ENCODE results near the gene SLC39A7. TPM values are rescaled to one million over a fixed set of nuclear protein-coding genes. Genes with fewer than 3 reads are reported as not detected.

SLC39A7 gene
- total RNA-seq, 2 donors from 2014 or later = 56.1 to 58.3 TPM

DNA sequence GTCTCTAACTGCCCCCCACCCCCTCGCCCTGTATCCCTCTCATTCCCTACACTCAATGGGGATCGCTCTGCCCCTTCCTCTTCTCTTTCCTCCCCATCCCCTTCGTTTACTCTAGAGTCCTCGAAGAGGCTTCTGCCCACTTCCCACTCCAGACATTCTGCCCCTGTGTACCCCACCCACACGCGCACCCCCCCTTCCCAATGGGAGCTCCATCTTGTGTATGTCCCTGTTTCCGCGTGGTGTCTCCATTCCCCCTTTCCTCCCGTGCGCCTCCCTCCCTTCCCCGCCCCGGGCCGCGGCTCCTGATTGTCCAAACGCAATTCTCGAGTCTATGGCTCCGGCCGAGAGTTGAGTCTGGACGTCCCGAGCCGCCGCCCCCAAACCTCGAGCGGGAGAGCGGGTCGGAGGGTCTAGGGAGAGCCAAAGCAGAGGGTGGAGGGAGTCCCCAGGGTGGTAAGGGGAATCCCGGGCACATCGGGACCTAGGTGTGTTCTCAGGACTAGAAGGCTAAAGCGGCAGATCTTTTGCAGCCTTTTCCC is 7.0 kb downstream of the SLC39A7 start:
- H3K27me3 Mint-ChIP-seq (ENCODE audit: low read depth) = peaks cover 3% of the 10 kb centered on the region
- no peaks in the 10 kb centered on the region for H3K9me3 Mint-ChIP-seq
- H3K27ac Mint-ChIP-seq = peak overlapping the region; percentile 90
- H3K4me1 Mint-ChIP-seq (ENCODE audit: low read depth) = peaks cover 60% of the 10 kb centered on the region
- ATAC-seq (replicated peaks in 1 of 2) = no peak
- peak in 1 of 2 donors; percentile 38 for DNase-seq
- peak overlapping the region; percentile 92 for H3K4me3 Mint-ChIP-seq
- H3K36me3 Mint-ChIP-seq (ENCODE audit: insufficient read depth in 2 of 2) = peaks cover 12 to 21% of the 10 kb centered on the region in 2 donors

DNA sequence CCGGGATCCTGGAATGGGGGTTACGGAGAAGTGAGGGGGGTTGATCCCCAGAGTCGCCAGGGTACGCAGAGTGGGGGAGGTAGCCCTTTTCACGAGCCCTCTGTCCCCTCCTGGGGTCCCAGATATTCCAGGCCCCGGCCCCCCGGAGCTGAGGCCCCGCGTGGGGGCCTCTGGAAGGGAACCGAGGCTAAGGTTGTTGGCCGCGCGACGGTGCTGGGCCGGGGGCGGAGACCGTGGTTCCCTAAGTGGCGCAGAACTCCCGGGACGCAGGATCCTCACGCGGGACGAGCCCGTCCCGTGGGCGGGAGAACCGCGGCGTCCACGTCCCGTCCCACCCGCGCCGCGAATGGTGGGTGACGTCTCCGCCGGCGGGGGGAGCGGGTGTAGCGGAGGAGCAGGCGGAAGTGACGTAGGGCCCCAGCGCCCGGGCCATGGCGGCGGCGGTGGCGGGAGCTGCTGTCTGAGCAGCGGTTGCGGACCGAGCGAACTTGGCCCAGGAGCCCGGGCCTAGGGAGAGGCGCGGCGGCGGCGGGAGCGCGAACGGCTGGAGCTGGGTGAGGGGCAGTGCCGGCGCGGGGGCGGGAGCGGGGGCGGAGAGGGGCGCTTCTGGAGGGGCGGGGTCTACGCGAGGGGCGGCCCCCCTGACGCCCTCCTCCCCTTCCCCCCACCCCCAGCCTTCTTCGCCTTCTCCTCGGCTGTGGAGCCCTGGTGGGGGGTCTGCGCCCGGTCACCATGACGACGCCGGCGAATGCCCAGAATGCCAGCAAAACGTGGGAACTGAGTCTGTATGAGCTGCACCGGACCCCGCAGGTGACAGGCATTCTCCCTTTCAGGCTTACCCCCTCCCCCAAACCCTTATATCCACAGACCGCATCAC is 7.7 kb downstream of the SLC39A7 start, which contains the start of gene RING1:
Gene RING1 (plus strand): TSS at position 410 of the 877 bp plus-strand sequence. CDS start 323 bp downstream, at position 733.
- DNase-seq (peak; percentile 87 to 92), ATAC-seq (replicated peaks in 1 of 2) (peak; percentile 33 to 45)
- H3K4me3 Mint-ChIP-seq = peak within 1 kb of the TSS; percentile 92
- peaks cover 10% of the 10 kb centered on the region for H3K27me3 Mint-ChIP-seq (ENCODE audit: low read depth)
- no peaks in the 10 kb centered on the region for H3K9me3 Mint-ChIP-seq
- H3K27ac Mint-ChIP-seq = peak within 1 kb of the TSS; percentile 93
- H3K4me1 Mint-ChIP-seq (ENCODE audit: low read depth) = peaks cover 60% of the 10 kb centered on the region
- H3K36me3 Mint-ChIP-seq (ENCODE audit: insufficient read depth in 2 of 2) = peaks cover 5 to 14% of the 10 kb centered on the region in 2 donors

DNA sequence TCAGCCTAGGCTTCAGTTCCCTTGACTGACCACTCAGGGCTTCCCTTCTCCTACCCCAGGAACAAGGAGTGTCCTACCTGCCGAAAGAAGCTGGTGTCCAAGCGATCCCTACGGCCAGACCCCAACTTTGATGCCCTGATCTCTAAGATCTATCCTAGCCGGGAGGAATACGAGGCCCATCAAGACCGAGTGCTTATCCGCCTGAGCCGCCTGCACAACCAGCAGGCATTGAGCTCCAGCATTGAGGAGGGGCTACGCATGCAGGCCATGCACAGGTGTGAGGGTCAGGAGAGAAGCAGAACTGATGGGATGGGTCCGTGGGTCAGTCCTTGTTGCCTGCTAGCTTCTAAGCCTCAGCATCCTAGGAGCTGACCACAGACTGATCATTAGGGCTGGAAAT is 9.2 kb downstream of the SLC39A7 start:
- peaks cover 24% of the 10 kb centered on the region for H3K27me3 Mint-ChIP-seq (ENCODE audit: low read depth)
- peaks cover 5 to 11% of the 10 kb centered on the region in 2 donors for H3K36me3 Mint-ChIP-seq (ENCODE audit: insufficient read depth in 2 of 2)
- peak overlapping the region; percentile 92 for H3K4me3 Mint-ChIP-seq
- no peak for DNase-seq
- H3K9me3 Mint-ChIP-seq = no peaks in the 10 kb centered on the region
- H3K27ac Mint-ChIP-seq = no peak overlapping the region
- no peak for ATAC-seq (replicated peaks in 1 of 2)
- H3K4me1 Mint-ChIP-seq (ENCODE audit: low read depth) = peaks cover 59% of the 10 kb centered on the region

DNA sequence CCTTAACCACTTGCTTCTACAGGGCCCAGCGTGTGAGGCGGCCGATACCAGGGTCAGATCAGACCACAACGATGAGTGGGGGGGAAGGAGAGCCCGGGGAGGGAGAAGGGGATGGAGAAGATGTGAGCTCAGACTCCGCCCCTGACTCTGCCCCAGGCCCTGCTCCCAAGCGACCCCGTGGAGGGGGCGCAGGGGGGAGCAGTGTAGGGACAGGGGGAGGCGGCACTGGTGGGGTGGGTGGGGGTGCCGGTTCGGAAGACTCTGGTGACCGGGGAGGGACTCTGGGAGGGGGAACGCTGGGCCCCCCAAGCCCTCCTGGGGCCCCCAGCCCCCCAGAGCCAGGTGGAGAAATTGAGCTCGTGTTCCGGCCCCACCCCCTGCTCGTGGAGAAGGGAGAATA is 10.5 kb downstream of the SLC39A7 start:
- peaks cover 52% of the 10 kb centered on the region for H3K4me1 Mint-ChIP-seq (ENCODE audit: low read depth)

DNA sequence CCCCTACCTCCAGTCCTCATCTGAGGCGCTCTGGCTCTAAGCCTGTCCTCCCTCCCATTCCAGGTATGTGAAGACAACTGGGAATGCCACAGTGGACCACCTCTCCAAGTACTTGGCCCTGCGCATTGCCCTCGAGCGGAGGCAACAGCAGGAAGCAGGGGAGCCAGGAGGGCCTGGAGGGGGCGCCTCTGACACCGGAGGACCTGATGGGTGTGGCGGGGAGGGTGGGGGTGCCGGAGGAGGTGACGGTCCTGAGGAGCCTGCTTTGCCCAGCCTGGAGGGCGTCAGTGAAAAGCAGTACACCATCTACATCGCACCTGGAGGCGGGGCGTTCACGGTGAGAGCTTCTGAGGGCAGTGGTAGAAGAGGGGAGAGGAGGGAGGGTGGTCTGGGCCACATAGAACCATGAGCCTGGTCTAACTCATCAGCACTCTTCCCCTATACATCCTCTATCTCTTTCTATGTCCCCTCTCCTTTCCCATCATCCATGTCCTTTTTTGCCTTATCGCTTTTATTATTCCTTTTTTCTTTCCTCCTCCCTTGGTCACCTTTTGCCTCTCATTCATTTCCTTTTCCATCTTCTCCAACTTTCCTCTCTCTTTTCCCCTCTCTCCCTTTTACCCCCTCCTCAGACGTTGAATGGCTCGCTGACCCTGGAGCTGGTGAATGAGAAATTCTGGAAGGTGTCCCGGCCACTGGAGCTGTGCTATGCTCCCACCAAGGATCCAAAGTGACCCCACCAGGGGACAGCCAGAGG is 11.2 kb downstream of the SLC39A7 start:
- ATAC-seq (replicated peaks in 1 of 2) = no peak
- Mint-ChIP-seq H3K9me3 (no peaks in the 10 kb centered on the region), H3K27ac (no peak overlapping the region)

More for the DNA sequence above, 10.5 kb downstream of the SLC39A7 start:
- no peak overlapping the region for H3K4me3 Mint-ChIP-seq
- peaks cover 4 to 11% of the 10 kb centered on the region in 2 donors for H3K36me3 Mint-ChIP-seq (ENCODE audit: insufficient read depth in 2 of 2)
- DNase-seq (no peak), ATAC-seq (replicated peaks in 1 of 2) (no peak)
- no peaks in the 10 kb centered on the region for H3K9me3 Mint-ChIP-seq
- no peak overlapping the region for H3K27ac Mint-ChIP-seq
- H3K27me3 Mint-ChIP-seq (ENCODE audit: low read depth) = peaks cover 30% of the 10 kb centered on the region

DNA sequence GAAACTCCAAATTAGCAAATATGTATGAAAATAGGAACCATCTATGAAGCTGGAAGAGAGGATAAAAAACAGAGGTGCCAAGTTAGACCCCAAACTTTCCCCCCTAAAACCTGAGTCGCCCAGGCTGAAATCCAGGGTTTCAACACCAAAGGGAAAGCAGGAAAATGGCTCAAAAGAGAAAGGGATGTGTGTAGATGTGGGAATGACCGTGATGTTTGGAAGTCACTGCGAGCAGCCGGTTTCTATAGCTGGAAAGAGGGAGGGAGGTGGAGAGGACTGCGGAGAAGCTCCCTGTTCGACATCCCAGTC is 12.1 kb downstream of the SLC39A7 start:
- DNase-seq = no peak
- H3K9me3 Mint-ChIP-seq = no peaks in the 10 kb centered on the region
- H3K4me1 Mint-ChIP-seq (ENCODE audit: low read depth) = peaks cover 48% of the 10 kb centered on the region
- H3K36me3 Mint-ChIP-seq (ENCODE audit: insufficient read depth in 2 of 2) = peaks cover 4 to 12% of the 10 kb centered on the region in 2 donors
- H3K27me3 Mint-ChIP-seq (ENCODE audit: low read depth) = peaks cover 32% of the 10 kb centered on the region
- no peak overlapping the region for H3K27ac Mint-ChIP-seq
- peak overlapping the region; percentile 81 to 88 for H3K4me3 Mint-ChIP-seq
- no peak for ATAC-seq (replicated peaks in 1 of 2)

More for the DNA sequence above, 11.2 kb downstream of the SLC39A7 start:
- H3K4me1 Mint-ChIP-seq (ENCODE audit: low read depth) = peaks cover 45% of the 10 kb centered on the region
- no peak for DNase-seq
- no peak overlapping the region for H3K4me3 Mint-ChIP-seq
- H3K36me3 Mint-ChIP-seq (ENCODE audit: insufficient read depth in 2 of 2) = peaks cover 4 to 11% of the 10 kb centered on the region in 2 donors
- peaks cover 30% of the 10 kb centered on the region for H3K27me3 Mint-ChIP-seq (ENCODE audit: low read depth)

DNA sequence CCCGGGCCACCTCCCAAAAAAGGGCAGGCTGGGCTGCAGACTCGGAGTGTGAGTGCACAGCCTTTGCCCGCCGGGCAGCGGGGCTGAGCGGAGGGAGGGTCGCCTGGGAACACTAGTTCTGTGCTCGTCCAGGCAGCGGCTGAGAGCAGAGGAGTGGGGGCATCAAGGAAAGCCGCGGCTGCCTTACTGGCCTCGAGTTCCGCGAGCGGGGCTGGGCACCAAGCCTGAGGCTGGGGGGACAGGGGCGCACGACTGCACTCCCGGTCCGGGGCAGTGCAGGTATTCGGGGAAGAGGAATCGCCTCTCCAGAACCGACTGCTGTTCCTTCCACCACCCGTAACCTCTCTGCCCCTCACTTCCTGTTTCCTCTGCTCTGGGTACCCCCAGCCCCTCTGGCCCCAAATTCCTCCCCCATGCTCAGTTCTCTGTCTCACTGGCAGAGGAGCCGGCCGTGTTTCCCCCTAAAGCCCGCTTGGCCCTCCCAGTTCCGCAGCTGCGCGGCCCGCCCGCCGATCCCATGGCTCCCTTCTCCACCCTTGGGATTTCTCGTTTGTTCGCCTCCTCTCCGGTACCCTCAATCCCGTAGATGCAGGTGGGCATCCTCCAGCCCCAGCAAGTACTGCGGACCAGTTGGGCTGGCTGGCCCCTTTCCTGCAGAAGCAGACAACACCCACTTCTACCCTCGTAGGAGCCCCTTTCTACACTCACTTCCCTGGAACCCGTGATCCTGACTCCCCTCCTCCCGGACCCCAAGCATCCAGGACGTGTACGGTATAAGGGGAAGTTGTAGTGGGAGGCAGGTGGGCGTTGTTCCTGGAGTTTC is 12.7 kb downstream of the SLC39A7 start:
- Mint-ChIP-seq H3K4me3 (peak overlapping the region; percentile 81 to 88), H3K9me3 (no peaks in the 10 kb centered on the region), H3K36me3 (ENCODE audit: insufficient read depth in 2 of 2) (peaks cover 4 to 12% of the 10 kb centered on the region in 2 donors), H3K27me3 (ENCODE audit: low read depth) (peaks cover 37% of the 10 kb centered on the region), H3K4me1 (ENCODE audit: low read depth) (peaks cover 52% of the 10 kb centered on the region), H3K27ac (no peak overlapping the region)
- ATAC-seq (replicated peaks in 1 of 2) = peak; percentile 30 to 38
- DNase-seq = no peak

DNA sequence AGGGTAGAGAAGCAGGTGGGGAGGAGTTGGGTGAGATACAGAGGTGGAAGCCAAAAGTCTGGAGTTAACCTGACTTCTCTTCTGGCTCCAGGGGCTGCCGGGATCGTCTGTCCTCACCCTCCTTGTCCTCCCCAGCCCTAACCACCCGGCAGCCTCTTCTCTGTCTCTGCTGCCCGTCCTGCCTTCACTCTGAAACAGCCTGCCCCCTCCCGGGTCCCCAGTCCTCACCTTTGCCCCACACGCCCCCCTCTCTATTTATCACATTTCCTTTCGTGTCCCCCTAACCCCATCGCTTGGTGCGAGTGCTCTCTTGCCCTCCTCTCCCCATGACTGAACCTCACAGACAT is 13.3 kb downstream of the SLC39A7 start:
- peak in 1 of 2 donors; percentile 6 for ATAC-seq (replicated peaks in 1 of 2)
- Mint-ChIP-seq H3K27me3 (ENCODE audit: low read depth) (peaks cover 42% of the 10 kb centered on the region), H3K9me3 (no peaks in the 10 kb centered on the region), H3K4me3 (peak overlapping the region; percentile 81 to 88), H3K36me3 (ENCODE audit: insufficient read depth in 2 of 2) (peaks cover 4 to 12% of the 10 kb centered on the region in 2 donors), H3K4me1 (ENCODE audit: low read depth) (peaks cover 48% of the 10 kb centered on the region), H3K27ac (no peak overlapping the region)
- no peak for DNase-seq

DNA sequence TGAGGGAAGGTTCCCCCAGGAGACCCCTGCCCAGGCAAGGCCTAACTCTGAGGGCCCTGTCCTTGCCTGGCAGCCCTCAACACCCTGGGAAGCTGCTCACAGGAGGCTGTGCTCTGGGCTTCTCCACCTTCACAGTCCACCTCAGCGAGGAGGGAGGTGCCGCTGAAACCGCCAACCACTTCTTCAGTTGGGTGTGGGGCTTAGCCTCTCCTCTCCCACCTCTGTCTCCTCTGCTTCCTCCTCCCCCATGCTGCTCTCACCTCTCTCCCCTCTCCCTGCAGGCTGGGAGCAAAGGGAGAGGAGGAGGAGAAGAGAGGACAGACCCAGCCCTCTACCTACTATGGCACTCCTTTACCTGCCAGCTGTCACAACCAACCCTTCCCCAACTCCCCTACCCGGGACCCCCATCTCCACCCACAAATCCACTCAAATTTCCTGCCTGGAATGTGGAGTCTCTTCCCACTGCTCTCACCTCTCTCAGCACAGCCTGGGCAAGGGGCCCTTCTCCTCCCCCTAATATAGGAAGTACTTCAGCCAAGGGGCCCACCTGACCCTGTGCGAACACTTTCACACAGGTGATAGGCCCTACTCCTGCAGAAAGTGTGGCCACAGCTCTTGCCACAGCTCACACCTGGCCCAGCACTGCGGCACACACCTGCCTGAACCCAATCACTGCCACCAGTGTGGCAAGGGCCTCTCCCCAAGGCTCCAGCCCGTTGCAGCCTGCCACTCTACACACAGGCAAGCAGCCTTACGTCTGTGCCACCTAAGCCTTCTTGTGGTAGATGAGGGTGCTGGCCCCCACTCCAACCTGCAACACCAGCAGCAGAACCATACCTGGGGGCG is 14.8 kb downstream of the SLC39A7 start:
- no peaks in the 10 kb centered on the region for H3K9me3 Mint-ChIP-seq
- no peak for DNase-seq
- H3K4me3 Mint-ChIP-seq = peak overlapping the region; percentile 17 to 23
- no peak overlapping the region for H3K27ac Mint-ChIP-seq
- H3K36me3 Mint-ChIP-seq (ENCODE audit: insufficient read depth in 2 of 2) = peaks cover 0 to 6% of the 10 kb centered on the region in 2 donors
- peak; percentile 25 to 28 for ATAC-seq (replicated peaks in 1 of 2)
- H3K4me1 Mint-ChIP-seq (ENCODE audit: low read depth) = peaks cover 39% of the 10 kb centered on the region
- peaks cover 42% of the 10 kb centered on the region for H3K27me3 Mint-ChIP-seq (ENCODE audit: low read depth)

DNA sequence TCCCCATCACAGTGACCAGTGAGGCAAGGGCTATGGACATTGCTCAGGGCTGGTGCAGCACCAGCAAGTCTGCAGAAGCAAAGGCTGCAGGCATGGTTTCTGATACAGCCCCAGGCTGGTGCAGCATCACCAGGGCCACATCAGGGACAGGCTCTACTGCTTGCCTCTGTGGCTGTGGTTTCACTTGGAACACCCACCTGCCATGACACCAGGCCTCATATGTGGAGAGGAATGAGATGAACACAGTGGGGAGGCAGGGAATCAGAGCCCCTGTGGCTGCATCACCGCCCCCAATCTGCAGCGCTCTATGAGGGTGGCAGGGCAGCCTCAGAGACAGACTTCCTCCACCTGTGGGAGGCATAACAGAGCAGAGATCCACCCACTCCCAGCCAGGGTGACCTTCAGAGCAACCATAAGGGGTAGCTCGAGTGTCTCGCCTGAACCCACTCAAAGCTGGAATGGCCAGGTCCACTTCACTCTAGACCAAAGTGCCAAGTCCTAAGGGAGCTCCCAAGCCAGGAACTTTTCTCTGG is 15.5 kb downstream of the SLC39A7 start:
- peaks cover 42% of the 10 kb centered on the region for H3K27me3 Mint-ChIP-seq (ENCODE audit: low read depth)

DNA sequence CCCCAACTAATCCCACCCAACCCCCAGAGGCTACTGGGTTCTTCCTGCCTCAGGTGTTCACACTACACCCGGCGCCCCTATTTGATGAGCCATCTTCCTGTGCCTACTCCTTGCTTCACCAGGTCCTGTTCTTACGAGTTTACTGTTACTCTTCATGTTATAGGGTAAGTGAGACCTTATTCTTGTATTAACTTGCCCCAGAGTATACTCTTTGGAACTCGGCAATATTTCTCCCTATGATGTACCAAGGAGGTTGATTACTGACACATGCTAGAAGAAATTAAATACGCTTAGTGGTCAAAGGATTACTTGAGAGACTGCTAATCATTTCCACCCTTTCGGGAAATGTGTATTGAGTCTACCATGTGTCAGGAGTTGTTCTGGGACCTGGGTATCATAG is 16.6 kb downstream of the SLC39A7 start:
- Mint-ChIP-seq H3K36me3 (ENCODE audit: insufficient read depth in 2 of 2) (peaks cover 0 to 3% of the 10 kb centered on the region in 2 donors), H3K4me1 (ENCODE audit: low read depth) (peaks cover 35% of the 10 kb centered on the region), H3K4me3 (no peak overlapping the region), H3K9me3 (no peaks in the 10 kb centered on the region), H3K27me3 (ENCODE audit: low read depth) (peaks cover 53% of the 10 kb centered on the region), H3K27ac (no peak overlapping the region)
- ATAC-seq (replicated peaks in 1 of 2) (no peak), DNase-seq (no peak)

More for the DNA sequence above, 15.5 kb downstream of the SLC39A7 start:
- Mint-ChIP-seq H3K9me3 (no peaks in the 10 kb centered on the region), H3K4me3 (no peak overlapping the region), H3K36me3 (ENCODE audit: insufficient read depth in 2 of 2) (peaks cover 0 to 5% of the 10 kb centered on the region in 2 donors), H3K4me1 (ENCODE audit: low read depth) (peaks cover 39% of the 10 kb centered on the region), H3K27ac (no peak overlapping the region)
- peak; percentile 36 for ATAC-seq (replicated peaks in 1 of 2)
- DNase-seq = no peak
